K562 (cell line): Measurements from ENCODE around the gene BHLHE23.

Source experiments
- REST ChIP-seq, 2 experiments: fragments of 450-650 bp; formaldehyde crosslinking in 1 of 2; IDR thresholded peaks; 2 replicates each; pipeline versions ENCODE4 v1.4.0 to v1.6.1; 2014 to 2020; ENCODE audit warnings: mild to moderate bottlenecking in 2 of 2, borderline replicate concordance in 1 of 2, low read depth in 1 of 2
- ZNF121 ChIP-seq: sonication (generic); formaldehyde crosslinking; conservative IDR thresholded peaks from 2 replicates; pipeline ENCODE4 v1.8.0; 2022; ENCODE audit warnings: missing genetic modification reagents

DNA sequence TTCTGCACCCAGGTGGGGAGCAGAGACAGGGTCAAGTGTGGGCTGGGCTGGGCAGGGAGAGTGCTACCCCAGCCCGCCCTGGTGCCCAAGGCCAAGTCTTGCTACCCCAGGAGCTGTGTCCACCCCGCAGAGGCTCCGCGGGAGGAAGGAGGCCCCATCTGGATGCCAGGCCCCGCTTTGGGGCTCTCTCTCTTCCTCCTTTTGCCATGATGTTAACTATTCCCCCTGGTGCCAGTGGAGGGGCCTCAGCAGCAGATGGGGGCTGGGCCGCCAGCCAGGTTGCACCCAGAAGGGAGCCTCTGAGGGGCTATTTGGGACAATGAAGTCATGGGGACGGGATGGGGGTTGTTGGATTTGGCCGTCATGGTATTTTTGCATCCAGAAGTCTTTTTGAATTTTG, 45.0 kb downstream of the BHLHE23 start:
- no peak for TF ChIP-seq REST (IDR thresholded peaks at IDR 0.05; ENCODE audit: borderline replicate concordance)
- no peak for TF ChIP-seq REST (CRISPR knock-in tag; IDR thresholded peaks at IDR 0.05; ENCODE audit: low read depth)
- no peak for TF ChIP-seq ZNF121 (CRISPR knock-in tag)
